ENCODE data around the gene RNF150.
"Not testable (repeated sequence)": the region's sequence is repeated elsewhere in the genome, so short reads cannot be mapped to it uniquely, and the experiment has no call there.

RNF150 gene

DNA sequence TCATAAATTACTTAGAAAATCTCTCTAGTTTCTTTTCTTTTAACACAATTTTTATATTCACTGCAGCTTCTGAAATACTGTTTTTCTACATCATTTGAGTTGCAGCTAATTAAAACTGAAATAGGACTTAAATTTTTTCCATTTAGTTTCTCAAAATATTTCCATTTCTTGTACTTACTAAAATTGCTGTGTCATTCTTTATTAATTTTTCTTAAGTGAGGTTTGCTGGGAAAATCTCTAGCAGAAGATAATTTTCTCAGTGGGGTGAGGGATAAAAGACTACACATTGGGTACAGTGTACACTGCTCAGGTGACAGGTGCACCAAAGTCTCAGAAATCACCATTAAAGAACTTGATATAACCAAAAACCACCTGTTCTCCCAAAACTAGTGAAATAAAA is 57.7 kb downstream of the RNF150 start:
- no peak for DNase-seq (ENCODE audit: low read depth)

DNA sequence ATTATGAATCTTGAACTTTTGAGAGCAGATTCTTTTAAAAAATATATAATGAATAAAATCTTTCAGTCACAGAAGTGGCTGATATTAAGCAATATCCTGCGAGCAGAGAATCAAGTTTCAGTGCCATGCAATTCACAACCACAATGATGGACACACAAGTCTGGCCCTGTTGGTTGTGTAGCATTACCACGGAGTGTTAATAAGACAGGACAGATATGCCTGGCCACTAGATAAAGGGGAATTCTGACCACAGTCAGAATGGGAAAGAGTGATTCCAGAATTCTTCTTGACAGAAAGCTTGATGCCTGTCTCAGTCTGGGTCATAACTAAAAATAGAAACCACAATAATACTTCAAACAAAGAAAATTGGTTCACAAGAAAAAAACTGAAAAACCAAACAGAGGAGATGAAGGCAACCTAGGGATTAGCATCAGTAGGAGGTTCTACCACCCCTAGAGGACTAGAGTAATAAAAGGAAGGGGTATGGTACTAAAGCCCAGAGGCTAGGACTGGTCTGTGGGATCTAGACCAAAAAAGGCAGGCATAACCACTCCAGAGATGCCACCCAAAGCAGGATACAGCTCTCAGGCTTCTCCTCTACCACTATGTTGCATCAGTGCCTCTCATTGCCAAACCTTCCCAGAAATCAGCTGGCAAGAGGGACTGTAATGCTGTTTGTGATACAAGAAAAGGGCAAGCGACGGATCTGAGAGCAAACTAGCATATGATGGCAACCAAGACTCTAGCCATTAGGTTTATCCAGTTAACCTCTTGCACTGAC is 59.0 kb downstream of the RNF150 start:
- DNase-seq (ENCODE audit: low read depth) = no peak

DNA sequence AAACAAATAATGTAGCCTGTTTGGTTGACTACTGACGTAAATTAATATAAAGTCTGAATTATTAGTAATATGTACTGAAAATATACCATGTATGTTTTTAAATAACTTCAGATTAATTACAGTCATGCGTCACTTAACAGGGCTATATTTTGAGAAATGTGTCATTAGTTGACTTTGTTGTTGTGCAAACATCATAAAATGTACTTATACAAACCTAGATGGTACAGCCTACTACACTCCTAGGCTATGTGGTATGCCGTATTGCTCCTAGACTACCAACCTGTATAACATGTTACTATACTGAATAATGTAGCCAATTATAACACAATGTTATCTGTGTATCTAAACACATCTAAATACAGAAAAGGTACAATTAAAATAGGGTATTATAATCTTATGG is 66.6 kb downstream of the RNF150 start:
- no peak for DNase-seq (ENCODE audit: low read depth)

DNA sequence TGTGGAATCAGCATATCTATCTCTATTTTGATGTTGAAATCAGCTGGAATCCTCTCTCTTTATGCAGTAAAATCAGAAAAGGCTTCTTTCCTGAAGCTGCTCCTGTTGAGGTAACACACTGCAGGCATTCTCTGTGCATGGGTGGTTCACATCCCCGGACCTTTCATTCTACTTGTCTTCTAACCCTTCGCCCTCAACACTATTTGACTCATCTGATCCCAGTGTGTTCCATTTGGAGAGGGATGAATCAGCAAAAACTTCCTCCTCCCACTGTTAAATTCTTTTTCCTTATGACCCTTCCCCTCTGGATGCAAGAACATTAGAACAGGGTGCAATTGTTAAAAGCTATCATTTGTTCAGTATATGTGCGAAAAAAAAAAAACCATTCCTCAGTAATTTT is 67.4 kb downstream of the RNF150 start:
- DNase-seq (ENCODE audit: low read depth) = no peak

DNA sequence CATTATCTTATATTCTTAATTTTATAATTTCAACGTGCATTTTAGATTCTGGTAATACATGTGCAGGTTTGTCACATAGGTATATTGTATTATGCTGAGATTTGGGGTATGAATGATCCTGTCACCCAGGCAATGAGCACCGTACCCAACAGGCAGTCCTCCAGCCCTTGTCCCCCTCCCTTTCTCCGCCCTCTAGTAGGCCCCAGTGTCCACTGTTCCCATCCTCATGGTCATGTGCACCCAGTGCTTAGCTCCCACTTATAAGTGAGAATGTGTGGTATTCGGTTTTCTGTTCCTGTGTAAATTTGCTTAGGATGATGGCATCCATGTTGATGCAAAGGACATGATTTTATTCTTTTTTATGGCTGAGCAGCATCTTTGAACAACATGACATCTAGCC is 70.6 kb downstream of the RNF150 start:
- DNase-seq (ENCODE audit: low read depth) = no peak

DNA sequence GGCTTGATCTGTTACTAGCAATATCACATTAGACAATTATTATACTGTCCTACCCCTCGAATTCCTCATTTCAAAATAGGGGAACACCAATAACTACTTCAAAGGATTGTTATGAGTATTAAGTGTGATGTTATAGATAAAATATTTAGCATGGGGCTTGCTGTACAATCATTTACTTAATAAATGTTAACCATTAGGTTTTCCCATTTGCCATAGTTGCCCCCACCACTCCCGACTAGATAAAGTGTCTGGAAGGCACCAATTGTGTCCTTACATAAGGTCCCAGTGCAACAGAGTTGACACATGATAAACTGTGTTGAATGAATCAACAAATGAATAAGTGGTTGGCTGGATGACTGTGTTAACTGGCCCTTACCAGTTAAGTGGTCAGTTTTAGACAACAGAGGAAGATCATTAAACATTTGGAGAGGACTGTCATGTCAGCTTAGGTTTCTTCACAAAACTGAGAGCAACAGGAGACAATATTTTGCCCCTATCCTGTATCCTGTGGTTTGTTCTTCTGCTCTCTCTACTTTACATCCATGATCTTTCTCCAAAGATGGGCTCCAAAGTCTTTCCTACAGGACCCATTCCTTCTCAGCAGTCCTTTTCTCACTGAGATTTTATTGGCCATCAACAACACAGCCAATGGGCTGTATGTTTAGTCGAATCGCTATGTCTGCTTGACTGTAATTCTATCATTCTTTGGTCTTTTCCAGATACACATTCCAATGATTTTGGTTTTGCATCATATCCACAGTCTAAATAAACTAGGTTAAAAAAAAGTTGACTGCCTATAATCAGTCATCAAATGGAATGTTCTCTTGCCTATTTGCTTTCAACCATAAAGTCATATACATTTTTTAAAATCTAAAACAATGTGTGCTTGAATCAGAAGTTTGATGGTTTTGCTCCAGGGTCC is 74.4 kb downstream of the RNF150 start:
- DNase-seq (ENCODE audit: low read depth) = no peak

DNA sequence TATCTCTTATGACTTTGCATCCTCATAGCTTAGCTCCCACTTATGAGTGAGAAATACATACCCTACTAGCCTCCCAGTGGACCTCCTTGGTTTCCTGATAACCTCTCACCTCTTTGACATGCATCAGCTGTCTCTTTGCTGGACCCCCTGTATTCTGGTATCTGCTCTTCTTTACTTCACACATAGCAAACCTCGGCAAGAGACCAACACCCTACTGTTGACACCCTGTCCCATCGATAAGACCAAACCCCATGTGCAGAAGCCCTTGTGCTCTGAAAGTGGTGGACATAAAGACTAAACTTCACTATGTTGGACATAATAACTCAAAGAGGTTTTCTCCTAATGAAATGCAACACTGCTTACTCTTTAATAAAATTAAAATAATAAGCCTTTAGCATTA is 75.7 kb downstream of the RNF150 start:
- no peak for DNase-seq (ENCODE audit: low read depth)

DNA sequence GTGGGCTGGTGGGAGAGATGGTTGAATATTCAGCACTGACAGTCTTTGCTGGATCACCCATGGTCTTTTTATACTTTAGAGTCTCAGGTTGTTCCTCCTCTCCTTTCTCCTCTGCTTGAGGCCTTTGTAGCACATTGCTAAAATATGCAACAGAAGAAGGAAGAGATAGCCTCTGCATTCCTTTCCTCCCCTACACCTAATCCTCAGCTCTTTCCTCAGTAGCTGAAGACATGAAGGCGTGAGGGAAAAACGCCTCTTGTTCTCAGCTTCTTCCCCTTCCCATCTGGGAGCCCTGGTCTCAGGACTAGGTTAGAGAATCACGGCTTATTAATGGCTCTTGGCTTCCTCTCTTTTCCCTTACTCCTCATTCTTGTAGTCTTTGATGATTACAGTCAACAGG is 76.8 kb downstream of the RNF150 start:
- DNase-seq (ENCODE audit: low read depth) = no peak

DNA sequence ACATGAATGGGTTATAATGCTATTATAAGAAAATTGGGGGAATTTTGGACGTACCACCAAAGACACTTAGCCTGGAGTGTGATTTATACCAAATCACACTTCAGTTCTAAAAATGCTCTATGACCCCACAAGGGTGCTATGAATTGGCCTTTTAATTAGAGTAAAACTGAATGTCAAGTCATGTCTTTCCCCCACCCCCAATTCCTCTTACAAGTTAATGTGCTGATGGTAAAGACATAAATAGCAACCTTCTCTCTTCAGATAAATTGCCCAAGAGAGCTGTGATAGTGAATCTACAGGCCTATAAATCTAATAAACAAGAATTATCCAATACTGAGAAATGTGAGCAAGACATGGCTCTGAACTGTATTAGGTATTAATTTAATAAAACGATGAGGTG is 78.8 kb downstream of the RNF150 start:
- no peak for DNase-seq (ENCODE audit: low read depth)

DNA sequence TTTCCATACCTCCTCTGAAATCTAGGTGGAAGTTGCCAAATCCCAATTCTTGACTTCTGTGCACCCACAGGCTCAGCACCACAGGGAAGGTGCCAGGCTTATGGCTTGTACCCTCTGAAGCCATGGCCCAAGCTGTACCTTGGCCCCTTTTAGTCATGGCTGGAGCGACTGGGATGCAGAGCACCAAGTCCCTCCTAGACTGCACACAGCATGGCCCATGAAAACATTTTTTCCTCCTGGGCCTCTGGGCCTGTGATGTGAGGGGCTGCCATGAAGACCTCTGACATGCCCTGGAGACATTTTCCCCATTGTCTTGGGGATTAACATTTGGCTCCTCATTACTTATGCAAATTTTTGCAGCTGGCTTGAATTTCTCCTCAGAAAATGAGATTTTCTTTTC is 82.3 kb downstream of the RNF150 start:
- not testable (repeated sequence) for DNase-seq (ENCODE audit: low read depth)

DNA sequence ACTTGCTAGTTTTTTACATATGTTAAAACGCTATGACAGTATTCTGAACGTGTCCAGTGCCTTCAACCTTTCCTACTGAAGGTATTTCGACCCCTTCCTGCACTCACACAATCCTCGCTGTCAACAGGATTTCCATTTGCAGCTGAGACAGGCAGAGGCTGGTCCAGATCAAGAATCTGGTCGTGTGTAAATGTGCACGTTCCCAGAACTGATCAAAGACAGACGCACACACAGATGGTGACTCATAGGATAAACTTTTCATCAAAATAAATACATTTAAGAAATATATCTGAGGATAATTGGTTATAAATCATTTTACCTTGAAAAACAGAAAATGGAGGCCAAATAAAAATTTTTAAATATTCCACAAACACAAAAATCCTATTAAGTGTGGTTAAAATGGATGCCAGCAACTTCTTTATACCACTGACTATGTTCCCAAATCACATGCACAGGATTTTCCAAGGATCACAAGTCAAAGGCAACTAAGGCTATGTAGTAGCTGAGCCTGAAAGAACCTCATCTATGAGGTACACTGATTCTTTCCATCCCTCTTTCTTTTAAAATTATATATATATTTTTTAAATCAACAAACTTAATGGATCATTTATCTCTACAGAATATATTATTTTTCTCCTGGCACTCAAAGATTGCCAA is 85.9 kb downstream of the RNF150 start:
- no peak for DNase-seq (ENCODE audit: low read depth)

DNA sequence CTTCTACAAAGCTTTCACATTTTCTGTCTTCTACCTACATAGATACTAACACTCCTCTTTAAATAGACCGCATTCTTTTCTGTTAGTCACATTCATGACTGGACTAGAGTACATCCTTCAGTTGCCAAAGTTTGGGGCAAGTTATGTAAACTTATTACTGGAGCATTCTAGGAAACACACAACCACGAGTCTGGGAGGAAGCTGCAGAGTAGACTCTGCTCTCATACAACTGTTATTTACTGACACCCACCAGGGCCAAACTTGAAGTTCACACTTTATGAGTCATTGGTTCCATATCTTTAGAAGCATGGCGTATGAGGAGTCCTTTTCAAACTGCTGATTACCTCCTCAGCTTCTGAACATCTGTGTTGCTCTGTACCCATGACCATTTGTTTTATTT is 87.0 kb downstream of the RNF150 start:
- DNase-seq (ENCODE audit: low read depth) = no peak

DNA sequence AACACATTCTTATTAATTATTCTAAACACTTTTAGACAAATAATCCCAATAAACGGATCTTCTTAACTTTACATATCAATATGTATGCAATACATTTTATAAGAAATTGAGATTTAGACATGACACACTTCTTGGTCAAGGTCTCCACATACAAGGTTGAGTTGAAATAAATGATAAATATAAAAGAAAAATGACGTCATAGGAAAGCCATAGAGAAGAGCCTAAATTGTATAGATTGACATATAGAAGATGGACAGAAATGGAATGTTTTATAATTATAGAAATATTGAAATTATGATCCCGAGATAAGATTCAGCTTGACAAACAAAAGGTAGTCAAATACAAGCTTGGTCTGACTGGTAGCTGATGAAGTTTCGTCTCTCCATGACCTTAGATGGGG is 87.4 kb downstream of the RNF150 start:
- DNase-seq (ENCODE audit: low read depth) = no peak

DNA sequence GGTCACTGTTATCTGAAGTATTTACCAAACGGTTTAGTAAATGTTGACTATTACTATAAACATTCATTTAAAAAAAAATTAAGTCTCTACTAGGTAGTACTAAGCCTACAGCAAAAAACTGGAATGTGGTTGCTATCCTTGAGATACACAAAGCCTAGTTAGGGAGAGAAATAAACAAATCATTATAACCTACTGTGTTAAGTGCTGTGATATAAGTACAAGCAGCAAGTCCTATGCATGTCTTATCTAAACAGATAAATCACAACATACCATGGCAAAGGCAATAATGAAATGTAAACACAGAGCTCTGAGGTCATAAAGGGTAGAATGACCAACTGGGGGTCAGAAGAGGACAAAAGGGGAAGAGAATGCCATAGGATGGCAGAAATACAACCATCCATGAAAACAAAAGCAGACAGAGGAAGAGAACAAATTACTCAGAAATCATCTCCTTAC is 92.2 kb downstream of the RNF150 start:
- DNase-seq (ENCODE audit: low read depth) = no peak

DNA sequence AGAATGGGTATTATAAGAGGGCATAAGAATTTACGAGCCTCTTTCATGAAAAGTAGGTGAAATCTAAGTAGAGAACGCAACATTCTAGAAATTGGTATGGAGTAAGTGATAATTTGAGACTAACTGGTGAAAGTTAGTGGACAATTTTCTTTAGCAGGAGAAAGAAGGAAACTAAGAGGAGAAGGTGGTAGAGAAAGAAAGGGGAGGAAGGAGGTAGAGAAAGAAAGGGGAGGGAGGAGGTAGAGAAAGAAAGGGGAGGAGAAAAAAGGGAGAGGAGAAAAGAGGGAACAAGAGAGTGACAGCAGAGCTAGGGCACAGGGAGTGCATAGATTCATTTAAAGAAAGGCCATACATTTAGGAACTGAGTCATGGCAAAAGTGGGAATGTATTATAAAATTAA is 94.1 kb downstream of the RNF150 start:
- no peak for DNase-seq (ENCODE audit: low read depth)

DNA sequence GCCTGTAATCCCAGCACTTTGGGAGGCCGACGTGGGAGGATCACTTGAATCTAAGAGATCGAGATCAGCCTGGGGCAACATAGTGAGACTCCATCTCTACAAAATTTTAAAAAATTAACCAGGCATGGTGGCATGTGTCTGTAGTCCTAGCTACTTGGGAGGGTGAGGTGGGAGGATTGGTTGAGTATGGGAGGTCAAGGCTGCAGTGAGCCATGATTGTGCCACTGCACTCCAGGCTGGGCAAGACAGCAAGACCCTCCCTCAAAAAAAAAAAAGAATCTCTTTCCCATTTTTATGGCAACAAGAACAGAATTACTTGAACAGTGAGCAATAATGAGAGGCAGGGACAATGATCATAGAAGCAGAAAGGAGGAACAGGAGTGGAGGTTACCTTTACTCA is 94.8 kb downstream of the RNF150 start:
- DNase-seq (ENCODE audit: low read depth) = no peak

DNA sequence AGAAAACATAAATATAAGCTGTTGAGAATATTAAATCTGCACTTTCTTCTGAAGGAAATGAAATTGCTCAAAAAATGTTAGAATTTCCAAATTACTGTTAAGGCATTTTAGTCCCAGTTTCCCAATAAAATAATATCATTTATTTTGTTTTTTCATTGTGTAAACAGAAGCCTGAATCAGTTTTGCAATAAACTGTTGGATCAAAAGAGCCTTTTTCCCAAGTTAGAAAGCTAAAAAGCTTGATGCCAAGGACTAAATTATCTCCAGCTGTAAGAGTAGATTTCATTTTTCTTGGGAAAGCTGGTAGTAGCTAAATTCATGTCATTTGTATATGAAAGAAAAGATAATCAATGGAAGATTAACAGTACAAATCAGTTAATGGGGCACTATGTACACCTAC is 95.8 kb downstream of the RNF150 start:
- DNase-seq (ENCODE audit: low read depth) = no peak

DNA sequence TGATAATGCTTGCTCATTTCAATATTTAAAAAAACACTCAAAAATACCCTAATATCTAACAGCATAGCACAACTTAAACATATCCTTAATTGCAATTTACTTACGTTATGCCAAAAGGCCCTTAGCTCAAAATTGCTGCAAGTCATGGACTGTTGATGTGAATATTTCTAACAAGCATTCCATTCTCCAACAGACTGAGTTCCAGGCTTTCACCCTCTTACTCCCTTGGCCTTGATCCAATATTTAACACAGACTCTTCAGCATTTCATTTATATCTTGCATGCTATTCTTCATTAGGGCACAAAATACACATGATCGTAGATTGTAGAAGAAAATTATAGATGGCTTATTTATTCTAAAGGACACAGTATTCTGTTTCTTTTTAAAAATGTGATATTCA is 96.5 kb downstream of the RNF150 start:
- DNase-seq (ENCODE audit: low read depth) = no peak

DNA sequence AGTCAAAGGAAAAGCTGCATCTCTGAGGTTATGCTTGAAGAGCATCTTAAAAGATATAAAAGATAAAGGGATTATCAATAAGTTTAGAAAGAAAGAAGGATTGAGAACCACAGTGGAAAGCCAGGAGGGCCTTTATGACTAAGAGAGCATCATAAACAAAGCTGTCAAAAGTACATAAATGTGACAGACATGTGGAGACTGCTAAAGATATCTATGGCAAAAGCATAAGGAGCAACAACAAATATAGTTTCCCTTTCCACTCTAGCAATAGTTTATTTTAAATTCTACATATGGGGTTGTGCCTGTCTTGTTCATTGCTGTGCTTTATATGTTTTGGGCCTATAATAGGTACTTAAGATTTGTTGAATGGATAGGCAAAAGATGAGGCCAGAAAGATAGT is 97.3 kb downstream of the RNF150 start:
- DNase-seq (ENCODE audit: low read depth) = no peak

DNA sequence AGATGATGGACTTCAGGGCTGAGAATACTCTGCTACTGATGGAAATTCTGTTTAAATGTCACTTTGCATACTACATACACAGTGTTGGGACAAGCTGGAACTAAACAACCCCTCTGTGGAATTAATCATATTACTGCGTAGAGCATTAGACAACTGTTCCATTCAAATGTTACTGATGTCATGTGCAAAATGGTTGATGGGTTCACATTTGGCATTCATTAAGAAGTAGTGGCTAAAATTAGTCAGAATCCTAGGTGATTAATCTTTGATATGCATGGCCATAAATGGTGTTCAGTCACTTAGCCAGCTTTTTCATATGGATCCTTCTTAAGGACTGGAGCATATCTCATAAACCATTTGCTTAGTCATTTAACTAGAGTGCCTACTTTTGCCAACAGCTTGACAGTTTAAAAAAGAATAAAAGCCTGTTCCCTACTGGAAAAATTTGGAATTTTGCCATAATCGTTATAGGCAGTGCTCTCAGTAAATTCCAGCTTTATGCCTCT is 105.2 kb downstream of the RNF150 start:
- DNase-seq (ENCODE audit: low read depth) = no peak

DNA sequence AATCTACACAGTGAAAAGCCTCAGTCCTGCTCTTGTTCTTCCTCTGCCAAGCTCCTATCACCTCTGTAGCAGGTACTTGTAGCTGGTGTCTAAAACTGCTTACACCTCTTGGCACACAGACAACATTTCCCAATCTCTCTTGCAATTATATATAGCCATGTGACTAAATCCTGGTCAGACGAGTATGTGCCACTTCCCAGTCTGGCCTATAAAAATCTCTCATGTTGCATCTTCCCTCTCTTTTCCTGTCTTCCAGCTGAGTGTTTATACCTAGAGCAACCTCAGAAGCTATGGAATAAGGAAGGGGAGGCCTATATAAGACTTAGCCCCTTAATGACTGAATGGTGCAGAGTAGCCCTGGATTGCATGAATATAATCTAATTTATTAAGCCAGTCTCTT is 105.8 kb downstream of the RNF150 start:
- no peak for DNase-seq (ENCODE audit: low read depth)

DNA sequence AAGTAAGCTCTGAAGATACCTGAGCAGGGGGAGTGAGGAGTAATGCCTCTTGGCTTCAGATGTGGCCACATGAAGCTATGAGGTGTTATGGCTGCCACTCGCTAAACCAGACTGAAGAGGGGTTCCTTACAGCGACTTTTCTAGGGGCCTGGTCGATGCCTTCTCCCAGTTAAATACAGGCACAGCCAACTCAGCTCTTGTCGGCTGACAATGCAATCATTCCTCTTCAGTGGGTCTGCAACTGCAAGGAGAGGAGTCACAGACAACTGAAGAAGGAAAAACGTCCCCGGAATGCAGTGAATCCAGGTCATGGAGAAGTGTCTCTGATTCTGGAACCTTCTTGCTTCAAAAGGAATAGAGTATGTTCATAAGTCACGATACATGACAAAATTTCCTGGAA is 106.4 kb downstream of the RNF150 start:
- no peak for DNase-seq (ENCODE audit: low read depth)

DNA sequence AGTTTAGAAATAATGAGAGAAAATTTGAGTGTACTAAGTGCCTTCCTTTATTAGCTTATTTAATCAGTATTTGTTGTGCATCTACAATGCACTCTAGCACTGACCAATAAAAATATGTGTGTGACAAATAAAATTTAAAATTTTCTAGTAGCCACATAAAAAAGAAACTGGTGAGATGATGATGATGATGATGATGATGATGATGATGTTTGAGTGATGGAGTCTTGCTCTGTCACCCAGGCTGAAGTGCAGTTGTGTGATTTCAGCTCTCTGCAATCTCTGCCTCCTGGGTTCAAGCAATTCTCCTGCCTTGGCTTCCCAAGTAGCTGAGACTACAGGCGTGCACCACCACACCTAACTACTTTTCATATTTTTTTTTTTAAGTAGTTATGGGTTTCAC is 110.2 kb downstream of the RNF150 start:
- no peak for DNase-seq (ENCODE audit: low read depth)
